Measurements from ENCODE around the gene CABCOCO1. TPM values are rescaled to one million over a fixed set of nuclear protein-coding genes. Genes with fewer than 3 reads are reported as not detected.
"Not testable (repeated sequence)": the region's sequence is repeated elsewhere in the genome, so short reads cannot be mapped to it uniquely, and the experiment has no call there.

Gene CABCOCO1
- total and polyA plus RNA-seq, 5 donors = 0.09 to 0.66 TPM; not detected in 3

- 77% methylated on average over 6 of the region's 6 CpGs for WGBS
- not testable (repeated sequence) for H3K27me3 ChIP-seq (ENCODE audit: control insufficient read depth, insufficient read depth); H3K4me1 ChIP-seq (ENCODE audit: control insufficient read depth, insufficient read depth, low read length); H3K27ac ChIP-seq (ENCODE audit: low read length); DNase-seq; H3K4me3 ChIP-seq (ENCODE audit: low read length); ATAC-seq; H3K9me3 ChIP-seq (ENCODE audit: control insufficient read depth, low read length)
- intact Hi-C loops (cut with DNase I) = loop anchor here in 1 of 4 donors (10.0 kb wide), 1 partner anchor 603 kb away; no protein-coding TSS in a partner anchor
These were observed 74.7 kb downstream of the CABCOCO1 start for GRCh38 chr10:61737455-61737854.

GRCh38 chr10:61742812-61743211, 80.1 kb downstream of the CABCOCO1 start:
- ATAC-seq = no peak

GRCh38 chr10:61744469-61744868, 81.7 kb downstream of the CABCOCO1 start:
- H3K27me3 ChIP-seq (ENCODE audit: control insufficient read depth, insufficient read depth) = no peaks in the 10 kb centered on the region
- ATAC-seq = no peak
- no peaks in the 10 kb centered on the region for H3K9me3 ChIP-seq (ENCODE audit: control insufficient read depth, low read length)
- DNase-seq = no peak
- no peak overlapping the region for H3K4me3 ChIP-seq (ENCODE audit: low read length)
- H3K27ac ChIP-seq (ENCODE audit: low read length) = no peak overlapping the region
- intact Hi-C loops (cut with DNase I) = no loop called here
- WGBS = 99% methylated on average over 1 of the region's 1 CpG
- H3K4me1 ChIP-seq (ENCODE audit: control insufficient read depth, insufficient read depth, low read length) = no peaks in the 10 kb centered on the region

More at GRCh38 chr10:61742812-61743211, 80.1 kb downstream of the CABCOCO1 start:
- Histone ChIP-seq H3K27ac (ENCODE audit: low read length) (no peak overlapping the region), H3K4me3 (ENCODE audit: low read length) (no peak overlapping the region), H3K27me3 (ENCODE audit: control insufficient read depth, insufficient read depth) (no peaks in the 10 kb centered on the region), H3K4me1 (ENCODE audit: control insufficient read depth, insufficient read depth, low read length) (no peaks in the 10 kb centered on the region), H3K9me3 (ENCODE audit: control insufficient read depth, low read length) (no peaks in the 10 kb centered on the region)
- WGBS = 72% methylated on average over 1 of the region's 1 CpG
- no peak for DNase-seq
- intact Hi-C loops (cut with DNase I) = no loop called here

GRCh38 chr10:61746377-61746776, 83.6 kb downstream of the CABCOCO1 start:
- Histone ChIP-seq H3K27me3 (ENCODE audit: control insufficient read depth, insufficient read depth) (no peaks in the 10 kb centered on the region), H3K4me3 (ENCODE audit: low read length) (no peak overlapping the region), H3K9me3 (ENCODE audit: control insufficient read depth, low read length) (no peaks in the 10 kb centered on the region), H3K27ac (ENCODE audit: low read length) (no peak overlapping the region), H3K4me1 (ENCODE audit: control insufficient read depth, insufficient read depth, low read length) (no peaks in the 10 kb centered on the region)
- WGBS = 86% methylated on average over 2 of the region's 2 CpGs
- intact Hi-C loops (cut with DNase I) = no loop called here
- ATAC-seq = no peak
- no peak for DNase-seq

DNA sequence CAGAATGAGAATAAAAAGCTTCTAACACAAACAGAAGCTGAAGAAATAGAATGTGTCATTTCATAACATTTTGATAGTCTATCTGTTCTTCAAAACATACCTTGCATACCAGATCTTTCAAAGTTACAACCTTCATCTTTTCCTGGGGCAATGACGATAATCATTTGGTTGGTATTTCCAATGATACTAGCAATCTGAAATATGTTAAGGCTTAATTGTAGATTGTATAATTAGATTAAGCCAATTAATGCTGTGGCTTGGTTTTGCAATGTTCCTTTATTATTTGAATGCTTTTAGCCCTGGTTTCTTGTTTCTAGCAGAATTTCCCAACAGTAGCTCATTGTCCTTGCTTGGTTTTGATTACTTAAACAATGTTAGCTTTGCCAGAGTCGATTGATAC, 84.6 kb downstream of the CABCOCO1 start:
- Histone ChIP-seq H3K27ac (ENCODE audit: low read length) (no peak overlapping the region), H3K9me3 (ENCODE audit: control insufficient read depth, low read length) (no peaks in the 10 kb centered on the region), H3K4me1 (ENCODE audit: control insufficient read depth, insufficient read depth, low read length) (no peaks in the 10 kb centered on the region), H3K4me3 (ENCODE audit: low read length) (no peak overlapping the region), H3K27me3 (ENCODE audit: control insufficient read depth, insufficient read depth) (no peaks in the 10 kb centered on the region)
- WGBS = 89% methylated on average over 2 of the region's 2 CpGs
- intact Hi-C loops (cut with DNase I) = no loop called here
- ATAC-seq = no peak
- DNase-seq = no peak

DNA sequence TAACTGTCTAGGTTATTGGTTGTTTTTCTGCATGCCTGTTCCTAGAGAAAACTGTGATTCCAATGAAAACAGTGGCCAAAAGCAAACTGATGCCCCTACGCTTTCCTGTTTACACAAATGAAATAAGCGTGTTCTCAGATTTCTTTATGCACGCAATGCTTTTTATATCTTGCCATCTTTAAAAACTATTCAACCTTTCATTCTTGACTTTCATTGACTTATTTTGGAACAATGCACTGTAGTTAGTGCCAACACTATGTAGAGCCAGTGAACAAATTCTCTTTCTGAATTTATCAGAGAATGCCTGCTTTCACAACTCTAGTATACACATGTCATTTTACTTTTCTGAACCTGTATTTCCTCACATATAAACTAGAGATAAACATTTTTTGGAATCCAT, 86.6 kb downstream of the CABCOCO1 start:
- H3K4me1 ChIP-seq (ENCODE audit: control insufficient read depth, insufficient read depth, low read length) = no peaks in the 10 kb centered on the region
- ATAC-seq (no peak), DNase-seq (no peak)
- no peaks in the 10 kb centered on the region for H3K9me3 ChIP-seq (ENCODE audit: control insufficient read depth, low read length)
- no peaks in the 10 kb centered on the region for H3K27me3 ChIP-seq (ENCODE audit: control insufficient read depth, insufficient read depth)
- no peak overlapping the region for H3K4me3 ChIP-seq (ENCODE audit: low read length)
- WGBS = 76% methylated on average over 3 of the region's 3 CpGs
- intact Hi-C loops (cut with DNase I) = no loop called here
- H3K27ac ChIP-seq (ENCODE audit: low read length) = no peak overlapping the region

DNA sequence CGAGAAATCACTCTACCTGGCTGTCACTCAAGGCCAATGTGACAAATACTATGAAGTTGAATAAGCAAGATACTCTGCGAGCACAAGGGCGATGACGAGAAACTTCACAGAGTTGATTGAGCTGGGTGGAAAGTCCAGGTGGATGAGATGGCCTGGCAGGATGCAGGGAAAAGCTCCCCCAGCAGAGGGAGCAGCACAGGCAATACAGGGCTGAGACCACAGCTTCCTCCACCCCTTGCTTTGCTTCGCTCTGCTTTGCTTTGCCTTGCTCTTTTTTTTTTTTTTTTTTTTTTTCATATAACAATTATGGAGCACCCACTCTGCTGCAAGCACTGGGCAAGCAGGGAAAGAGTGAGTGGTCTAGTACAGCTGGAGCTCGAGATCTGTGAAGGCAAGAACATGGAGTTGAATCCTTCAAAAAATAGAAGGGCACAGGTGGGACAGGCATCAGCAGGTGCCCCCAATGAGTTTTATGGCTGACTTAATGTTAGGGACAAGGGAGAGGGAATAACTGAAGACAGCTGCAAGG, 88.3 kb downstream of the CABCOCO1 start:
- H3K9me3 ChIP-seq (ENCODE audit: control insufficient read depth, low read length) = no peaks in the 10 kb centered on the region
- no peaks in the 10 kb centered on the region for H3K4me1 ChIP-seq (ENCODE audit: control insufficient read depth, insufficient read depth, low read length)
- intact Hi-C loops (cut with DNase I) = no loop called here
- H3K4me3 ChIP-seq (ENCODE audit: low read length) = no peak overlapping the region
- H3K27me3 ChIP-seq (ENCODE audit: control insufficient read depth, insufficient read depth) = no peaks in the 10 kb centered on the region
- peak; percentile 37 to 81 (median 78) for DNase-seq
- peak; percentile 69 to 77 for ATAC-seq
- H3K27ac ChIP-seq (ENCODE audit: low read length) = no peak overlapping the region
- WGBS = 76% methylated on average over 6 of the region's 6 CpGs

DNA sequence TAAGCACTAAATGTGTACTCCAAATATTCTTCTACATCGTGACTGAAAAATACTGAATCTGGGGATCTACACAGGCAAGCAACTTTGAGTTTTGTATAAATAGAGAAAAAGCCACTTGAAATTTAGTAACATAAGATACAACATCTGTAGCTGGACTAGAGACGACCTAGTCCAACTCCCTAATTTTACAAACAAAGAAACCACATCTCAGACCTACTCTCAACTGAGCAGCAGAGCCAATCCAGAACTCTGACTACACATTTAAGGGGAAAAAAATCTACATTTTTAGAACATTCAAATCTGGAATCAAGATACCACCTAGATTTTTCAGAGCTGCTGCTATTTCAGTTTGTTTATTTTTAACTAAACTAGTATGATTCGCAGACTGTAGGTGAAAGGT, 88.9 kb downstream of the CABCOCO1 start:
- DNase-seq (no peak), ATAC-seq (no peak)
- WGBS = 68% methylated on average over 3 of the region's 3 CpGs
- no peak overlapping the region for H3K27ac ChIP-seq (ENCODE audit: low read length)
- H3K4me1 ChIP-seq (ENCODE audit: control insufficient read depth, insufficient read depth, low read length) = no peaks in the 10 kb centered on the region
- H3K27me3 ChIP-seq (ENCODE audit: control insufficient read depth, insufficient read depth) = no peaks in the 10 kb centered on the region
- intact Hi-C loops (cut with DNase I) = no loop called here
- H3K4me3 ChIP-seq (ENCODE audit: low read length) = no peak overlapping the region
- H3K9me3 ChIP-seq (ENCODE audit: control insufficient read depth, low read length) = no peaks in the 10 kb centered on the region

DNA sequence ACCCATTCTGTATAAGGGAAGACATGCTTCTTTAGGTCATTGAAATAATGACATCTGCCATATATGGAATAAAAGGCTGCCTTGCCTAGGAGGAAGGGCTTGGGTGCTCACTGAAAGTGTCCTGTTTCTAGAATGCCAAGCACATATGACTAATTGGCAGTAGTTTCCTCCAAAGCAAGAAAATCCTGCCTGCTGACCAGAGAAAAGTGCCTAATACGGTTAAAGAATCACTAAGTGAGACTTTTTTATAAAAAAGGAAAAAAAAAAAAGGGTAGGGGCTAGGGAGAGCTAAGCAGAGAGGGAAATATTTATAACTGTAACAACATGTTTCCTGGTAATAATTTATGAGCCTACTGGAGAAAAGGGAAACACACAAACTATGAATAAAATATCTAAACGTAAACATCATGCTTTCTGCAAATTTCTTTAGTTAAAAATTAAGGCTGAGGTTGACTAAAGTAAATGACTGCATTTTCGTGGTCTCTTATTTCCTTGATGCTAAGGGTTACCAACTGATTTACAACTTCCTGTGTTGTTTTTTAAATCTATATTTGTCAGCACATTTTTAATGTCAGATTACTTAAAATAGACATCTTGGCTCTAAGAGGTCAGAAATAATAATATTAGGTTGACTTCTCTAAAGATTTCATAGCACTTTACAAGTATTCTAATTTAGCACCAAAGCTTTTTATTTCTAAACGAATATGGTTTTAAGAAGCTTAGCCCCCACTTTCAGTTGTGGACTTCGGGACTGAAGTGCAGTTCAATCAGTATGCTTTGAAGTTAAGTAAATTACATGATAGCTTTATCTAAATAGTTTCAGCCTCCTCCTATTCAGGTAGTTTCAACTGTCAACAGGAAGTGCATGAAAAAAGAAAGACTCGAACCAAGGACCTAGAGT, 89.6 kb downstream of the CABCOCO1 start:
- H3K27ac ChIP-seq (ENCODE audit: low read length) = no peak overlapping the region
- no peaks in the 10 kb centered on the region for H3K4me1 ChIP-seq (ENCODE audit: control insufficient read depth, insufficient read depth, low read length)
- intact Hi-C loops (cut with DNase I) = no loop called here
- ATAC-seq (peak in 1 of 2 donors; percentile 25), DNase-seq (no peak)
- H3K9me3 ChIP-seq (ENCODE audit: control insufficient read depth, low read length) = no peaks in the 10 kb centered on the region
- no peaks in the 10 kb centered on the region for H3K27me3 ChIP-seq (ENCODE audit: control insufficient read depth, insufficient read depth)
- WGBS = 39% methylated on average over 6 of the region's 6 CpGs
- H3K4me3 ChIP-seq (ENCODE audit: low read length) = no peak overlapping the region

- H3K9me3 ChIP-seq (ENCODE audit: control insufficient read depth, low read length) = no peaks in the 10 kb centered on the region
- H3K4me3 ChIP-seq (ENCODE audit: low read length) = no peak overlapping the region
- DNase-seq = no peak
- no peaks in the 10 kb centered on the region for H3K27me3 ChIP-seq (ENCODE audit: control insufficient read depth, insufficient read depth)
- 83% methylated on average over 3 of the region's 3 CpGs for WGBS
- ATAC-seq = no peak
- intact Hi-C loops (cut with DNase I) = no loop called here
- no peak overlapping the region for H3K27ac ChIP-seq (ENCODE audit: low read length)
- H3K4me1 ChIP-seq (ENCODE audit: control insufficient read depth, insufficient read depth, low read length) = no peaks in the 10 kb centered on the region
These were observed 90.7 kb downstream of the CABCOCO1 start for GRCh38 chr10:61753453-61753852.

All from right cardiac atrium (tissue), 5 donors.